B cell (primary cell): ENCODE results near the gene NPRL2.

Experiments
- EZH2 ChIP-seq: IDR thresholded peaks from 2 replicates; pipeline ENCODE4 v1.6.1; 2012; ENCODE audit warnings: borderline replicate concordance, low read depth, mild to moderate bottlenecking, moderate library complexity, low read length; ENCODE audit not compliant: insufficient read depth, poor library complexity, severe bottlenecking
- TF ChIP-seq, protein P1 (sequence below): fragments of 200-600 bp; IDR thresholded peaks from one replicate; pipeline ENCODE4 v1.8.0; 2022; ENCODE audit warnings: antibody characterized with exemption, mild to moderate bottlenecking

GRCh38 chr3:50299929-50300680 lies 50.5 kb downstream of the NPRL2 start:
- TF ChIP-seq, protein P1, sequence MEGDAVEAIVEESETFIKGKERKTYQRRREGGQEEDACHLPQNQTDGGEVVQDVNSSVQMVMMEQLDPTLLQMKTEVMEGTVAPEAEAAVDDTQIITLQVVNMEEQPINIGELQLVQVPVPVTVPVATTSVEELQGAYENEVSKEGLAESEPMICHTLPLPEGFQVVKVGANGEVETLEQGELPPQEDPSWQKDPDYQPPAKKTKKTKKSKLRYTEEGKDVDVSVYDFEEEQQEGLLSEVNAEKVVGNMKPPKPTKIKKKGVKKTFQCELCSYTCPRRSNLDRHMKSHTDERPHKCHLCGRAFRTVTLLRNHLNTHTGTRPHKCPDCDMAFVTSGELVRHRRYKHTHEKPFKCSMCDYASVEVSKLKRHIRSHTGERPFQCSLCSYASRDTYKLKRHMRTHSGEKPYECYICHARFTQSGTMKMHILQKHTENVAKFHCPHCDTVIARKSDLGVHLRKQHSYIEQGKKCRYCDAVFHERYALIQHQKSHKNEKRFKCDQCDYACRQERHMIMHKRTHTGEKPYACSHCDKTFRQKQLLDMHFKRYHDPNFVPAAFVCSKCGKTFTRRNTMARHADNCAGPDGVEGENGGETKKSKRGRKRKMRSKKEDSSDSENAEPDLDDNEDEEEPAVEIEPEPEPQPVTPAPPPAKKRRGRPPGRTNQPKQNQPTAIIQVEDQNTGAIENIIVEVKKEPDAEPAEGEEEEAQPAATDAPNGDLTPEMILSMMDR: no peak
- TF ChIP-seq EZH2: no peak
